EH (cell line): Measurements from ENCODE around the gene LMBRD1.
"Not testable (repeated sequence)": the region's sequence is repeated elsewhere in the genome, so short reads cannot be mapped to it uniquely, and the experiment has no call there.

Experiments used
- DNase-seq: peaks from one replicate; pipeline ENCODE4 v3.0.0-alpha.2; 2015; ENCODE audit warnings: low read depth

The LMBRD1 gene

DNA sequence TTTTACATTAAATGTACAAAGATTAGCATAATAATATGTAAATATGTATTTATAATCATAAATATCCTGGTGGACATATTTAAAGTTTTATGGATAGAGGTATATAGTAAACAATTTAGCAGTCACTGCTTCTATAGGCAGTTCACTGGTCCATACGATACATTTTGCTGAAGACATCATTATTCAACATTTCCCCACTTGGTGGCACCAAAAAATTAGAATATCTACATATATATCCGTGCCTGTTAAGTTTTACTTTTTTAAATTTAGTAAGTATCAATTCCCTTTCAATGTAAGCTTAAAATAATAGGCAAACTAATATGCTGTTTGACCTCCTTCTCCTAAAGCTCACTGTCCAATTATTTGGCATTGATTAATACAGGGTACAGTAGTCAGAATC, 64.2 kb downstream of the LMBRD1 start:
- DNase-seq = peak; percentile 10

DNA sequence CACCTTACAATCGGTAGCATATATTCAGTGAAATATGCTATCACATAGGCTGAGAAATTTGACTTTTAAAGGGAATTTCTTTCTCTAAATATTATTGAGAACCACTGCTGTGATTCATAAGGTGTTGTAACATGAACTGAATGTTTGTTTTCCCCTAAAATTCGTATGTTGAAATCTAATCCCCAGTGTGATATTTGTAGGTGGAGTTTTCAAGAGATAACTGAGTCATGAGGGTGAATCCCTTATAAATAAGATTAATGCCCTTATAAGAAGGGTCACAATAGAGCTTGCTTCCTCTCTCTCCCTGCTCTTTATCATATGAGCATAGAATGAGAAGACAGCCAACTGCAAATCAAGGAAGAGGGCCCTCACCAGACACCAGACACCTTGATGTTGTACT, 64.8 kb downstream of the LMBRD1 start:
- DNase-seq = no peak

DNA sequence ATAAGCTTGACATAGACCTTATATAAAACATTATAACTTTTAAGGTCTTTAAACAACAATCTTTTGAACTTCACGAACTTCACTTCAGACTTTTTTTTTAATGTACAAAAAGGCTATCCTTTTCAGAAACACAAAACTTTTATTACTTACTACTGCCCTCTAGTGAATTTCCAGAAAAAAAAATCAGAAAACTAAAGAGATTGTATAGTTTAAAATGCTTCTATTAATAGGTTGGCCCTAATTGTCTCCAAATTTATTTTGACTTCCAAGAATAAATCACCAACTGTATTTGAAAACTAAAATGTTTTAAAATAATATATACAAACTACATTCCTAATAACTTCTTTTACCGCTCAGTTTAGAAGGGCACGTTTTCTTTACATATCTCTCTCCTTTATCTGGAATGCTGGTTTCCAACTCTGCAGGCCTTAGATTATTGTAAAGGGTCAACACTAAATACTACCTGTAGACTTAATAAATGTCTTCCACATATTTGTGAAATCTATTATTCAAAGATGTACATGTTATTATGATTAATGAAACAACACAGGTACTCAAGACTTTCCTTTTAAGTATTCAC, 66.8 kb downstream of the LMBRD1 start:
- peak; percentile 21 for DNase-seq

DNA sequence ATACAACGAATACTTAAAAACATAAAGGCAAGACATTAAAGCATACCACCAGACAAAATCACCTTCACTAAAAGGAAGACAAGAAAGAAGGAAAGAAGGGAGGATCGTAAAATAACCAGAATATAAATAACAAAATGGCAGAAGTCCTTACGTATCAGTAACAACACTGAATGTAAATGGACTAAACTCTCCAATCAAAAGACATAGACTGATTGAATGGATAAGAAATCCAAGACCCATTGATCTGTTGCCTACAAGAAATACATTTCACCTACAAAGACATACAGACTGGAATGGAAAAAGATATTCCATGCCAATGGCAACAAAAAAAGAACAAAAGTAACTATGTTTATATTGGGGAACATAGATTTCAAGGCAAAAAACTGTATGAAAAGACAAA, 74.1 kb downstream of the LMBRD1 start:
- DNase-seq = no peak

DNA sequence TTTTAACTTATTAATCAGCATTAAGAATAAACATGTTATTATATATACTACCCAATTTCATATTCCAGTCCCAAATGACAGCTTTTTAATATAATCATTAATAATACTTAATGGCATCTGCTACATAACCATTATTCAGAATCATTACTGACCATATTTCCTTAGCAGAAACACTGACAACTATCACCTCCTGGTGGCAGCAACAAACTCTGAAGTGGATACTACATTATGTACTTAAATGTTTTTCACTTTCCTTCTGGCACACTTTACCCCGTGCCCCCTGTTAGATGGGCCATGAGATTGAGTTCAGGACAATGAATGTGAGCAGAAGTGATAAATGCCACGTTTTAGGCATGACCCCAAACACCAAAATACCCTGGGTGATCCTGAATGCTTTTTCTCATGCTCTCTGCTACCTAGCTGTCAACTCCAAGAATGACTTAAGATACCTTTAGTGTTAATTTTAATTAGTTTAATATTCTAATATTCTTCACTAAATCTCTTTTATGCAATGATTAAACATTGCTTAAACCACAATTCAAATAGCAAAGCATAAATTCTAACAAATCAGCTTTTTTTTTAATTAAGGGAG, 77.1 kb downstream of the LMBRD1 start:
- peak; percentile 44 for DNase-seq

DNA sequence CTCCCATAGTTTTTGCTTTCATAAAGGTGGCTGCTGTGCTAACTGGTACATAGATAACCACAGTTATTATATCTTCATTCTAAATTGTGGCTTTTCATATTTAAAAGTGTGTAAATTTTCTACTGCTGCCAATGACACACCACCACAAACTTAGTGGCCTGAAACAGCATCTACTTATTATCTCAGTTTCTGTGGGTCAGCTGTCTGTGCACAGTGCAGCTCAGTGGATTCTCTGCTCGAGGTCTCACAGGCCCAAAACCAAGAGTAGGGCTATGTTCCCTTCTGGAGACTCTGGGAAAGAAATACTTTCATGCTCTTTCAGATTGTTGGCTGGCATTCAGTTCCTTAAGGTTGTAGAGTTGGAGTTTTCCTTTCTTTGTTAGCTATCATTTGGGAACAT, 90.1 kb downstream of the LMBRD1 start:
- DNase-seq = no peak

DNA sequence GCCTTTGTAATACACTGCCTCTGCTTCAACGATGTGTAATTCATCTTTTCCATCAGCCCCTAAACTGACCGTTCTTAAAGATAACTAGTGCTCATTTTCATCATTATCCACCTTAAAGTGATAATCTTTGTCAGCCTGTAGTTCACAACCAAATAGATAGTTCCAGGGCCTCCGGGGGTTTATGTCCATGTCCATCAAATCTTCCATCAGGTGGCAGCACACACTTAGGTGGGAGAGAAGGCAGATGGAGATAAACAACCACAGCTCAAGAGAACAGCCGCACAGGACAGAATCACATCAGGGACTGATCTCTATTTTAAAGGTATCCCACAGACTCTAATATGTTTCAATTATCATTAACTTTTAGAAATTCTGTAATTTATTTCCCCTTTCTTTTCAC, 90.9 kb downstream of the LMBRD1 start:
- no peak for DNase-seq

DNA sequence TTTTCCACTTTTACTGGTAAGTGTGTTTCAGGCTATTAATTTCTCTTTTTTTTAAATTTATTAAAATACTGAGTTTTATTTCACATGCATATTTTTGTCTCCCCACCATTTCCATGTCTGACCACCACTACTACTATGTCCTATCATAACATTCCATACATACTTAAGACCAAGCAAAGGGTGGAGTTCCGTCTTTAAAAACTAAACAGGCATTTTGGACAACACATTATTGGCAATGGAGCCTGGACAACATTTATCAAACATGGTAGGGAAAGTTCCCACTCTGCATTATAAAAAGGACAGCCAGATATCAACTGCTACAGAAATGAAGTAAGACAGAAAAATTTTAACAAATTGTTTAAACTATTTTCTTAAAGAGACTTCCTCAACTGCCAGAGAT, 91.9 kb downstream of the LMBRD1 start:
- DNase-seq = peak; percentile 62

DNA sequence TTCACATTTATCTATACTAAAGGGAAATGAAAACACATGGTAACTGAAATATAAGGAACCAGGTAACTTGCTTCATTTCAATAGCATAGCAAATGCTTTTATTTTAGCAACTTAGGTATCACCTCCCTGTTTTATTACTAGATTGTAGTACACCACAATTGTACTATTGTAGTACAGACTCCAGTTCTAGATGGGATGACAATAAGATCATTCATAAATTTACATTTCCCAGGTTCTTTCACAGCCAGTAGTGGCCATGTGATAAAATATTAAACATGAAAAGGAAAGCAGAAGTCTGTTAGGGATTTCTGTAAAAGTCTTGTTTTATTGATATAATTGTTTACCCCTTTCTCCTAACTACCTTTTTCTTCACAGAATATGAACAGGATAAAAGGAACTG, 97.2 kb downstream of the LMBRD1 start:
- DNase-seq = no peak

DNA sequence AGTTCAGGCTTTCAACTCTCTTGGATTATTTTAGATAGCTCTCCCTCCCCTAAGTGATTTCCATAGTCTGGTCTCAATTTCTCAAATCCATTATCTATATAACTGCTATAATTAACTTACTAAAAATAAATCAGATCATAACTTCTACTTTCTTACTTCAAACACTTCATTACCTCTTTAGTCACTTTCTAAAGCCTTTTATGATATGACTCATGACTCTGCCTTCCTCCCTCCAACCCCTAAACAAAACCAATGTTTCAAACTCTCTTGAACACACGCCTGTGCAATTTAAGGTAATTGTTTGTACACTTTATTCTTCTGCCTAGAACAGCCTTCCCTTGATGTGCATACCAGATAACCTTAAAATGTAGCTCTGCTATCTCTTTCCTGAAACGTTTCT, 100.5 kb downstream of the LMBRD1 start:
- DNase-seq = peak; percentile 24

DNA sequence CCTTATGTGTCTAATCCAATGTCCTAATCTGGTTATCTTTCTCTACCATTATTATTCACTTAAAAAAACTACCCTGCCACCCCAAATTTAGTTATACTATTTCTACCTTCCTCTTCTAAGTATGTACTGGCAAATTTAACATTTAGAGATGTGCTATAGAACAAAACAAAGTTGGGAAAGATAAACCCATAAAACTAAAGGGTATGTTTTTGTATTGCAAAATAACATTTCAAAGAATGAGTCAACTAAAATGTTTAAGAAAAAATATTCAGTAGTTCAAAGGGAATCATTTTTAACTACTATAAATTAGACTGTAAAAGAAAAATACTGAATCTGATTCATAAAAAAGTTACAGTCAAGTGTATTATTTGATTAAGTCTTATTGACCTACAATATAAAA, 103.0 kb downstream of the LMBRD1 start:
- DNase-seq = peak; percentile 67

DNA sequence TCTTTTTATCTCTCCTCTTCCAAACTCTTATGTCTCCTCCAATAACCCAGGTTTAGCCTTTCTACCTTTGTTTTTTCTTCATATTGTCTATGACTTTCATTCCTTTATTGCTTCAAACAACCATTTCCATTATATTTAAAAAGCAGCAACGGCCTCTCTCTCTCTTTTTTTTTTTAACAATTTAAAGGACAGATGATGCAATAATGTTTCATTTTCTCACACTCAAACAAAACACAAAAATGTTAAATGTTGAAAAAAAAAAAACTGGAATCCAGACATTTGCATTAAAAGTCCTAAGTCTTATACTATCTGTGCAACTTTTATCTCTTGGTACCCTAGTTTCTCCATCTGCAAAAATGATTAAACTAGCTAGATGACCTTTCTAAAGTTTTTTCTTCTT, 105.8 kb downstream of the LMBRD1 start:
- DNase-seq = no peak

DNA sequence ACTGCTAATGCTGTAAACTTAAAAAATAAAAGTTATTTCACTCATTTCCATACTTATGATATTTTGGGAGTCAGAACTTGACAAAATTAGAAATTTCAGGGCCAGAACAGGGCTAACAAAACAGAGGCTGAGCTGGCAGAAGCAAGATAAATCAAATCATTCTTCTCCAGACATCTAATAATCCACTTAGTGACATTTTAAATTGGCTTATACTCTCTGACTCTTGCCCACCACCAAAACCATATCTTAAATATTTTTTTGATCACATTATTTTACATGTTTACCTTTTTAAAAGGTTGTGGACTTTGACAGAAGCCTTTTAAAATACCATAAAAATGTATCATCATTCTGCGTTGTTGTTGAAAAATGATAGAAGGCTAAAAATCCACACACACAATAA, 116.5 kb downstream of the LMBRD1 start:
- no peak for DNase-seq

DNA sequence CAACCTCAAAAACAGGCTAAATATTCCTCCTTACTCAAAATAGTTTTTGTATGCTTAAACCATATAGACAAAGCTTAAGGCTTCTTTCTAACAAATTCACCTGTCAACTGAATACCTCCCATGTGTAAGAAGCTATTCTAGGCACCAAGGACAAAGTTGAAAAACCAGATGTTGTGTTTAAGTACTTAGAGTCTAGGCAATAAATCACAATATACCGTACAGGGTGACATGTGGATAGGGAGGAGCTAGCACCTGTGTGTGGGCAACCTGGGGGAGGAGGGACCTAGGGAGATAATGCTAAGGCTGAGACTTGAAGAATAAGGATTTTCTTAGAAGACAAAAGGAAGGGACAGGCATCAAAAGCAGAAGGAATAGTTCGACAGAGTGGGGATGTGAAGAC, 123.5 kb downstream of the LMBRD1 start:
- DNase-seq = no peak

DNA sequence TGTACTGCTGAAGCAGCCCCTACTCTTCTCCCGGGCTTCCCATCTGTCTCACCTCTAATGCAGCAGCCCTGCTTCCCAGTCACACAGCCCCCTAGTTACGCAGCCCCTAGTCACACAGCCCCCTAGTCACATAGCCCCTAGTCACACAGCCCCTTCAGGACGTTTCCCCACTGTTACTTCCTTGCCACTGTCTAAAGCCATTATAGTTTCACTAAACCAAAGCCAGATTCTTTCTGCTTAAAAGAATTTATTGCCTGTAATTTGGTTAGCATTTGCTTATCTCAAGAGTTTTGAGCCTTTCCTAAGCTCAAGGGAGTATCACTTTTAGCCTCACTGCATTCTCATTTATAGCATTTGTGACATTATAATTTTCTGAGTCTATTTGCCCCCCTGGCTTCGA, 127.9 kb downstream of the LMBRD1 start:
- no peak for DNase-seq

DNA sequence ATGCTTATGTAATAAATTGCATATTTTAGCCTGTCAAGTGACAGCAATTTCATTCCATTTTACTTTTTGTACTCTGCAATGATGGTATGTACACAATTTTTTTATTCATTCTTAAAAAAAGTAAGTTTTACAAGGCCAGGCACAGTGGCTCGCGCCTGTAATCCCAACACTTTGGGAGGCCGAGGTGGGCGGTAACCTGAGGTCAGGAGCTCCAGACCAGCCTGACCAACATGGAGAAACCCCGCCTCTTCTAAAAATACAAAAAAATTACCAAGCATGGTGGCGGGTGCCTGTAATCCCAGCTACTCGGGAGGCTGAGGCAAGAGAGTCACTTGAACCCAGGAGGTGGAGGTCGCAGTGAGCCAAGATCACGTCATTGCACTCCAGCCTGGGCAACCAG, 130.0 kb downstream of the LMBRD1 start:
- DNase-seq = not testable (repeated sequence)

DNA sequence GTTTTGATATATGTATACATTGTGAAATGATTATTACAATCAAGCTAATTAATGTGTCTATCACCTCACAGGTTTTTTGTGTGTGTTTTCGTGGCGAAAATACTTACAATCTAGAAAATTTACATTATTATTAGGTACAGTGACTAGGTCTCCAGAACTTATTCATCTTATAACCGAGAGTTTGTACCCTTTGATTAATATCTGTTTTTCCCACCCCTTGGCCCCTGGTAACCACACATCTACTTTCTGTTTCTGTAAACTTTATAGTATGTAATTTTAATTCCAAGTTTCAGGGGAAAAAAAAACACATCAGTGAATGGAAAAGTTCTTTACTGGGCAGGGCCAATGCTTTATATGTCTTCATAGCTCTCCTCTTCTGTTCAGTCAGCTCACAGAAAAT, 131.4 kb downstream of the LMBRD1 start:
- DNase-seq = no peak

DNA sequence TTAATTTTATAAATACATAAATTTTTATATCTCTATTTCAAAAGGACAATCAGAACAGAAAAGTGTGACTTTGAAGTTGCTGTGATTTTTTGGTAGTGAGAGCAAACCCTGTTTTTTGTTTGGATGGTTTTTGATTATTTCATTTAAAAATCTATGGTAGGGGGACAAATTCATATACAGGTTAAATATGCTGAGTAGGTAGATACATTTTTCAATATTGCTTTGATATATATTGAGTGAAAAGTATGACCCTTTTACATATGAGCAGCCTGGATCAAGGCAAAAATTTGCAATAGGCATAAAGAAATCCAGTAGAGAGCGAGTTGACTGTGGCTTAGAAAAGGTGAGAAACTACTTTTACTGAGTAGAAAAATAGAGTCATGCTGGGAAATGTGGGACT, 132.3 kb downstream of the LMBRD1 start:
- DNase-seq = no peak

DNA sequence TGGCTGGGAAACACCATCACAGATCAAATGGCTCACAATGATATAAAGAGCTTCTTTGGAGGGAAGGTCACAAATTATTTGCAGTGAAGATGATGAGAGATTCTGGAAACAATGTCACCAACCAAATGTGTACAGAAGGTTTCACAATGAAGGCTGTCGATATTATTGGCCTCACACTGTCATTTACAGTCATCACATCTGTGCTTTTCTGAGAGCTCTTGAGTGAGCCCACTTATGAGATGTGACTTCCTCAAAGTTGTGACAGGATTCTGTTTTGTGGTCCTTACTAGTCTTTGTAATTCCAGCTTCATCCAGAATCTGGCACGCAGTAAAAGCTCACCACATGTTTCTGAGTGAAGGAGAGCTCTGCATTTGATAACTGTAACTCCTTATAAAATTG, 133.6 kb downstream of the LMBRD1 start:
- DNase-seq = no peak

DNA sequence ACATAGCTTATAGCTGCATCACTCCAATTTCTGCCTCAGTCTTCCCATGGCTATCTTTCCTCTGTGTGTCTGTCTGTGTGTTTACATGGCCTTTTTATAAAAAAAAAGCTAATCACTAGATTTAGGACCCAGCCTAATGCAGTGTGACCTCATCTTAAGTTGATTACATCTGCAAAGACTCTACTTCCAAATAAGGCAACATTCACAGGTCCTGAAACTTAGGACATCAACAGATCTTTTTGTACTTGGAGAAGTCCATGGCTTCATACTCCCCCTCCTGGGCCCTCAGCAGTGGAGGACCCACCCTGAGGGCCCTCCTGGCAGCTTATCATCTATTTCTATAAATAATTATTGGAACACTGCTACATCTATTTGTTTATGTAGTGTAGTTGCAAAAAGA, 146.1 kb downstream of the LMBRD1 start:
- DNase-seq = no peak

DNA sequence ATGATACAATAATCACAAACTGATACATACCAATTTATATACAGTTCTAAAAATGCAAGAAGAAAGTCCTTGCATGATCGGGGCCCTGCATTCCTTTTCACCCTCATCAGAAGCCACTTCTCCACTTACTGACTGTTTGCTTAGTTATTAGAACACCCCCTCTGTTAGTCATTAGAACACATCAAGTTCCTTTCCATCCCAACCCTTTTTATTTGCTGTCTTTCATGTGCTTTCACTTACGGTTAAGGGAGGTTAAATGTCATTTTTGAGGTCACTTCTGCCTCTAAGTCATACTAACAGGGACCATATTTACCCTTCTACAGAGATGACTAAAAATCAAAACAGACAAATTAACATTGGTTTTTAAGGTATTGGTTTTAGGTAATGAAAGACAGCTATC, 149.1 kb downstream of the LMBRD1 start:
- peak; percentile 4 for DNase-seq

DNA sequence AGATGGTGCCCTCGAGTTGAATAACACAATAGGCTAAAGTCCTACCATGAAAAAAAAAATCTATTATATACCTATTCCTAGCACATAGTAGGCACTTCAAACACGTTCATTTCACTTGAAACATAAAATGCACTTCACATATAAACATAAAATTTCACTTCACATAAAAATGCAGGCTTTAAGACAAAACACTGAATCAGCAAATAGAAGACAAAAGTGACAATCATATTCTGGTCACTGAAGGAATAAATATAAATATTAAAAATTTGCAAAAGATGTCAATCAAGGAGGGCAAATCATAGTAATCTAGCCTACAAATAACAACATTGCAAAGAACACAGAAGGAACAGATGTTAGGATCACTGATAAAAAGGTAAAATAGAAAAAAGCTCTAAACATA, 153.1 kb downstream of the LMBRD1 start:
- no peak for DNase-seq

DNA sequence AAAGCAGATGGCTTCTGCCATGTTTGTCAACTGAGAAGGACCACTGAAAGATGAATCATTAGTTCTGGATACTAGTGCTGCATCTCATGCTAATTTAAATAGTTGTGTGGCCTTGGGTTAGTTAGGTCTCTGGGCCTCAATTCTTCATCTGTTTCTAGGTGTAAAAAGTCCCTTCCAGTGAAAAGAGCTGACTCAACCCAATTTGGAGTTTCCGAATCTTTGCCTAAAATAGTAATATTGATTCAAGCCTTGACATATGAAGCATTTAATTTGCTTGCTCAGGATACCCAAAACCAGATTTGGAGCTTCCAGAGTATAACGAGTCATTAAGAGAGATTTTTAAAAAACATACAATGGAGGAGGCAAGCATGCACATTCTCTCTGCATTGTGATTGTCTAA, 163.9 kb downstream of the LMBRD1 start:
- no peak for DNase-seq

DNA sequence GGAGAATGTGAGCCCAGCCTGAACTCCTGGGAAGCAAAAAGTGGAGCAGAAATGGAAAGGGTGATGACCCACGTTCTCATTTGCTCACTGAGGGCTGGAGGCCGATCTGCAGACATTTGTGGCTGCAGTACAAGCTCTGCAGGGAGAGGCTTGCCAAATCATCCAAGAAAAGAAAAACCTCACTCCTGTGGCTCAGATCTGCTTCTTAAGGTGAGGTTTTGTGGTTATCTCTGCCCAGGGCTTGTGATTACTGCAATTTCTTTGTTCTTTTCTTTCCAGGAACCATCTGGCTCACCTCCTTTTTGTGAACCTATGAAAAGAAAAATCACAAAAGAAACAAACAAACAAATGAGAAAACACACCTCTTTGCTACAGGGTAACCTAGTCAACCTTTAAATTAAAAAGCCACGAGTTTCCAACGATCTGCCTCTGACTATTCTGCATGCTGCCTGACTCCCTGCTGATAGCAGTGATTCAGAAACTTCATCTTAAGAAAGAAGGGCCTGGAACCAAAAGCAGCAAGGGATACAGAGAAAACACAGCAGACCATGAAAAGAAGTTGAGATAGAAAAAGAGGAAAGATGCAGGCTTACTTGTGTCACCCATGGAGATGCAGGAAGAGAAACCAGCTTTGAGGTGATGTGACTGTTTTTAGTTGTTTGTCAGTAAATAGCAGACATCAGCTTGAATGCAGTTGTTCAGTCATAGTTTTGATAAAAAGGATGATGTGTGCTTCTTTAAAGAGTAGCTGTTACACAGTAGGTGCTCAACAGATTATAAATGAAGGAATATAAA, 165.1 kb downstream of the LMBRD1 start:
- no peak for DNase-seq
